ENCODE data around the gene ZDHHC14. TPM values are rescaled to one million over a fixed set of nuclear protein-coding genes. Genes with fewer than 3 reads are reported as not detected.

ZDHHC14 gene
- total RNA-seq, 2 donors from 2014 or later: 10.2 to 10.6 TPM

DNA sequence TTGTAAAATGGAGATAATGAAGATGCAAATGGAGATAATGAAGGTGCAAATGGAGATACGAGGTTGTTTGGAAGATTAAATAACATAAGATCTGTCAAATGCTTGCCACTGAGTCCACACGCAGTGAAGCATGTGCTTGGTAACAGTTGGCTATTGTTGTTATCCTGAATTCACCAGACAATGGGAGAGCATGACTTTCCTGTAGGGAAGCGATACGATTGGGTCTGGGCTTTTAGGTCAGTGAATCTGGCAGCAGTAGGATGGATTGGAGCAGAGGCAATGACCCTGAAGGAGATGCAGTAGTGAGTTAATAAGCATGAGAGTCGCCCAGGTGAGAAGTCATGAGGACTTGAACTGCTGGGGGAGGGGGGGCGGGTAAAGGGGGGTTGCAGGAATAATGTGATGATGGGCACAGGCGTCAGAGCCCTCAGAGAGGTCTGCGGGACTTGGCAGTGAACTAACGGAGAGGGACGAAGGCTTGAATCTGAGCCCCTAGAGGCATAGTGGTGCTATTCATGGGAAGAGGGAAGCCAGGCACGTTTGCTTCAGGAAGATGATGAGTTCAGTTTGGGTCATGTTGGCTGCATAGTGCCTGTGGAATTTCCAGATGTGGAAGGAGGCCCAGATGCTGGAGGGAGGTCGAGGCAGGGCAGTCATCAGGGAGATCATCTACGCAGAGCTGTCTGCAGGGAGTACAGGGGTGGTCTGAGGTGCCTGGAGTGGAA, 55.4 kb downstream of the ZDHHC14 start:
- H3K4me3 ChIP-seq: no peak overlapping the region
- intact Hi-C loops (cut with DNase I): no loop called here
- ATAC-seq (peak; percentile 10), DNase-seq (no peak)
- H3K4me1 ChIP-seq: peaks cover 23% of the 10 kb centered on the region
- no peaks in the 10 kb centered on the region for H3K9me3 ChIP-seq
- H3K27ac ChIP-seq: no peak overlapping the region
- TF ChIP-seq, protein P1, sequence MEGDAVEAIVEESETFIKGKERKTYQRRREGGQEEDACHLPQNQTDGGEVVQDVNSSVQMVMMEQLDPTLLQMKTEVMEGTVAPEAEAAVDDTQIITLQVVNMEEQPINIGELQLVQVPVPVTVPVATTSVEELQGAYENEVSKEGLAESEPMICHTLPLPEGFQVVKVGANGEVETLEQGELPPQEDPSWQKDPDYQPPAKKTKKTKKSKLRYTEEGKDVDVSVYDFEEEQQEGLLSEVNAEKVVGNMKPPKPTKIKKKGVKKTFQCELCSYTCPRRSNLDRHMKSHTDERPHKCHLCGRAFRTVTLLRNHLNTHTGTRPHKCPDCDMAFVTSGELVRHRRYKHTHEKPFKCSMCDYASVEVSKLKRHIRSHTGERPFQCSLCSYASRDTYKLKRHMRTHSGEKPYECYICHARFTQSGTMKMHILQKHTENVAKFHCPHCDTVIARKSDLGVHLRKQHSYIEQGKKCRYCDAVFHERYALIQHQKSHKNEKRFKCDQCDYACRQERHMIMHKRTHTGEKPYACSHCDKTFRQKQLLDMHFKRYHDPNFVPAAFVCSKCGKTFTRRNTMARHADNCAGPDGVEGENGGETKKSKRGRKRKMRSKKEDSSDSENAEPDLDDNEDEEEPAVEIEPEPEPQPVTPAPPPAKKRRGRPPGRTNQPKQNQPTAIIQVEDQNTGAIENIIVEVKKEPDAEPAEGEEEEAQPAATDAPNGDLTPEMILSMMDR (IDR thresholded peaks at IDR 0.05): no peak
- no peak for TF ChIP-seq POLR2A (IDR thresholded peaks at IDR 0.05)
- WGBS, 2 donors: 68 to 80% methylated on average over 12 to 13 of the region's 13 CpGs
- H3K36me3 ChIP-seq (replicated peaks in 1 of 2; ENCODE audit: insufficient read depth in 1 of 2, low read depth in 2 of 2): no peaks in the 10 kb centered on the region
- H3K27me3 ChIP-seq: no peaks in the 10 kb centered on the region

DNA sequence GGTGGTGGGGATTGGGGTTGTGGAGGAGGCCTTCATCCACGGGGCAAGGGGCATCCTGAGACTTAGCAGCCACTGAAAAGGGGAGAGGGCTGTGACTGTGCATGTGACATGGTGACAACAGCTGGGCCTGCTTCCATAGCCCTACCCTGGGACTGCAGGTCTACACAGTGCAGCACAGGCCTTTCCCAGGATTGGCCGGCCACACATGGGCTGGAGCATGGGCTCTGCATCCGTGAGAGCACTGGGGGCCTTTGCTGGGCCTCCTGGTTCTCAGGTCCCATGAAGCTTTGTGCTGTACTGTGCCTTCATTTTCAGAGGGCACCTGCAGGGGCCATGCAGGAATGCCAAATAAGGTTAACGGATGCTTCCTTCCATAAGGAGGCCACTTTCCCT, 56.0 kb downstream of the ZDHHC14 start:
- TF ChIP-seq, protein P1 (IDR thresholded peaks at IDR 0.05): no peak
- TF ChIP-seq POLR2A (IDR thresholded peaks at IDR 0.05): no peak
- H3K27me3 ChIP-seq: no peaks in the 10 kb centered on the region
- H3K4me1 ChIP-seq: peaks cover 23% of the 10 kb centered on the region
- H3K4me3 ChIP-seq: no peak overlapping the region
- 81 to 88% methylated on average over 2 to 4 of the region's 4 CpGs for WGBS, 2 donors
- no peak for DNase-seq
- ATAC-seq: no peak
- intact Hi-C loops (cut with DNase I): no loop called here
- H3K9me3 ChIP-seq: no peaks in the 10 kb centered on the region
- no peak overlapping the region for H3K27ac ChIP-seq
- H3K36me3 ChIP-seq (replicated peaks in 1 of 2; ENCODE audit: insufficient read depth in 1 of 2, low read depth in 2 of 2): no peaks in the 10 kb centered on the region

DNA sequence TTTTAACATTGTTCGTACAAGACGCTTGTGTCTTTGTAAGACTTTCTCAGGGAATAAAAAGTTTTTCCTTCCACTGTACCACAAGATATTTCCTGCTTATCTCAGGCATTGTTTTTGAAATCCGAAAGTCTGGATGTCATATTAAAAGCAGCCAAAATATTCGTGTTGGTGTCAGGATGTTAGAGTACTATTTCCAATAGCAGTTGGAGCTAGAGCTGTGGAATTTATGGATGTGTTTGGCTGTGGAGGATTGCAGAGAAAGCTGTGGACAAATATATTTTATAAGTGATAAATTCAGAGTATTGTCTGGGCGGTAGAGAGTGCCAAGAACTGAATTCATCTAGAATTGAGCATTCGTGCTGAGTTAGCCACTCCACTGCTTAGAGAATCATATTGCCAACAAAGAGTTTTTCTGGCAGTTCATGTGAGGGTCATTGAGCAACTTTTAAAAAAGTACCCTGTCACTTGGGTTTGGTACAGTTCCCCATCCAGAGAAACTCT, 57.7 kb downstream of the ZDHHC14 start:
- Histone ChIP-seq H3K27me3 (no peaks in the 10 kb centered on the region), H3K4me1 (peaks cover 14% of the 10 kb centered on the region), H3K4me3 (no peak overlapping the region), H3K36me3 (replicated peaks in 1 of 2; ENCODE audit: insufficient read depth in 1 of 2, low read depth in 2 of 2) (no peaks in the 10 kb centered on the region), H3K27ac (peak overlapping the region in 1 of 4 donors; percentile 31), H3K9me3 (no peaks in the 10 kb centered on the region)
- DNase-seq: no peak
- peak; percentile 22 for ATAC-seq
- intact Hi-C loops (cut with DNase I): no loop called here
- no peak for TF ChIP-seq POLR2A (IDR thresholded peaks at IDR 0.05)
- TF ChIP-seq, protein P1 (IDR thresholded peaks at IDR 0.05): no peak
- WGBS, 2 donors: 62 to 64% methylated on average over 6 of the region's 6 CpGs

DNA sequence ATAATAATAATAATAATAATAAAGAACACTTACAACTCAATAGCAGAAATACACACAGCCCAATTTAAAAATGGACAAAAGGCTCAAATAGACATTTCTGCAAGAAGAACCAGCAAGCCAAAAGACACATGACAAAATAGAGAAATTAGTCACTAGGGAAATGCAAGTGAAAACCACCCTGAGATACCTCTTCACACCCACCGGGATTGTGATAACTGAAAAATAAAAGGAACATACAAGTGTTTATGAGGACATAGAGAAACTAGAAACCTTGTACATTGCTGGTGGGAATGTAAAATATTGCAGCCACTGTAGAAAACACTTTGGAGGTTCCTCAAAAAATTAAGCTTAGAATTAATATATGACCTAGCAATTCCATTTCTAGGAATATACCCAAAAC, 59.2 kb downstream of the ZDHHC14 start:
- Histone ChIP-seq H3K36me3 (replicated peaks in 1 of 2; ENCODE audit: insufficient read depth in 1 of 2, low read depth in 2 of 2) (no peaks in the 10 kb centered on the region), H3K9me3 (no peaks in the 10 kb centered on the region), H3K4me1 (peaks cover 1% of the 10 kb centered on the region), H3K27ac (no peak overlapping the region), H3K4me3 (no peak overlapping the region), H3K27me3 (no peaks in the 10 kb centered on the region)
- TF ChIP-seq, protein P1 (IDR thresholded peaks at IDR 0.05): no peak
- TF ChIP-seq POLR2A (IDR thresholded peaks at IDR 0.05): no peak
- DNase-seq: no peak
- no peak for ATAC-seq
- WGBS, 2 donors: 69 to 95% methylated on average over 1 of the region's 1 CpG
- intact Hi-C loops (cut with DNase I): no loop called here

DNA sequence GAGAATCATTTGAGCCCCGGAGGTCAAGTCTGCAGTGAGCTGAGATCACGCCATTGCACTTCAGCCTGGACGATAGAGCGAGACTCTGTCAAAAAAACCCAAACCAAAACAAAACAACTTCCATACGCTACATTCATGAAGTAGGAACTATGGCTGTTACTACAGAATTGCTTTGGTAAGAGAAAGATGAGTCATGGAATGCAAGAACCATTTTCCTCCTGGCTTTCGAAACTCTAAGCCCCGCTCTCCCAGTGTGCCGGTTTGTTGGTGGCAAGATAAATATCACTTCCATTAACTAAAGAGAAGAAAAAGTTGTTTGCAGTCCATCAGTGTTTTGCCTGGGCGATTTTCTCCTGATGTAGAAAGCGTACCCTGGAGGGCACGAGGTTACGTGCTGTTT, 61.3 kb downstream of the ZDHHC14 start:
- H3K9me3 ChIP-seq: no peaks in the 10 kb centered on the region
- no peak overlapping the region for H3K27ac ChIP-seq
- no peaks in the 10 kb centered on the region for H3K36me3 ChIP-seq (replicated peaks in 1 of 2; ENCODE audit: insufficient read depth in 1 of 2, low read depth in 2 of 2)
- no peaks in the 10 kb centered on the region for H3K4me1 ChIP-seq
- TF ChIP-seq, protein P1 (IDR thresholded peaks at IDR 0.05): no peak
- no peak for TF ChIP-seq POLR2A (IDR thresholded peaks at IDR 0.05)
- 78 to 80% methylated on average over 12 of the region's 12 CpGs for WGBS, 2 donors
- intact Hi-C loops (cut with DNase I): no loop called here
- H3K4me3 ChIP-seq: no peak overlapping the region
- no peaks in the 10 kb centered on the region for H3K27me3 ChIP-seq
- ATAC-seq: no peak
- no peak for DNase-seq

Measured in body of pancreas (tissue), 4 donors.